KMS-11 (cell line): ENCODE data around the gene ARID4B.

Experiments used
- H2AFZ ChIP-seq: fragments of 200-600 bp; sonication (generic); 2 replicates; pipeline ENCODE4 v1.6.1; 2016; ENCODE audit warnings: antibody characterized with exemption, mixed run types, low read depth
- H3K27ac ChIP-seq: fragments of 200-600 bp; sonication (generic); 2 replicates; pipeline ENCODE4 v1.6.1; 2016; ENCODE audit warnings: mild to moderate bottlenecking, mixed run types
- H3K27me3 ChIP-seq: fragments of 200-600 bp; sonication (generic); 2 replicates; pipeline ENCODE4 v1.6.1; 2017; ENCODE audit warnings: mild to moderate bottlenecking, low read depth, mixed run types, moderate library complexity; ENCODE audit not compliant: insufficient read depth
- H3K36me3 ChIP-seq: fragments of 200-600 bp; sonication (generic); 2 replicates; pipeline ENCODE4 v1.6.1; 2017; ENCODE audit warnings: mild to moderate bottlenecking, mixed run types; ENCODE audit not compliant: insufficient read depth
- H3K4me1 ChIP-seq: fragments of 200-600 bp; sonication (generic); 2 replicates; pipeline ENCODE4 v1.6.1; 2016; ENCODE audit warnings: mild to moderate bottlenecking, low read depth, mixed run types; ENCODE audit not compliant: poor library complexity, severe bottlenecking
- H3K4me2 ChIP-seq: fragments of 200-600 bp; sonication (generic); 2 replicates; pipeline ENCODE4 v1.7.0; 2016; ENCODE audit warnings: mild to moderate bottlenecking, mixed run types
- H3K4me3 ChIP-seq: fragments of 200-600 bp; sonication (generic); IDR thresholded peaks from 2 replicates; pipeline ENCODE4 v1.6.1; 2017; ENCODE audit warnings: low read depth, low read length, mixed read lengths; ENCODE audit not compliant: insufficient read depth
- H3K79me2 ChIP-seq: fragments of 200-600 bp; sonication (generic); 2 replicates; pipeline ENCODE4 v1.6.1; 2016; ENCODE audit warnings: low read depth, mixed run types; ENCODE audit not compliant: insufficient read depth
- H3K9ac ChIP-seq: fragments of 200-600 bp; sonication (generic); 2 replicates; pipeline ENCODE4 v1.6.1; 2016; ENCODE audit warnings: mild to moderate bottlenecking, mixed run types
- H4K20me1 ChIP-seq: fragments of 200-600 bp; sonication (generic); 2 replicates; pipeline ENCODE4 v1.6.1; 2016; ENCODE audit warnings: mild to moderate bottlenecking, mixed run types; ENCODE audit not compliant: insufficient read depth
- CTCF ChIP-seq: fragments of 200-600 bp; sonication (generic); conservative IDR thresholded peaks from 2 replicates; pipeline ENCODE4 v1.6.1; 2017; ENCODE audit warnings: low read depth, mild to moderate bottlenecking, antibody characterized with exemption, low read length, moderate library complexity, mixed read lengths

Gene ARID4B

GRCh38 chr1:235169986-235170385 lies 158.0 kb downstream of the ARID4B start:
- H3K9ac ChIP-seq = no peak overlapping the region
- no peak for TF ChIP-seq CTCF
- H4K20me1 ChIP-seq = no peaks in the 10 kb centered on the region
- no peak overlapping the region for H3K4me2 ChIP-seq
- no peak overlapping the region for H2AFZ ChIP-seq
- no peak overlapping the region for H3K27ac ChIP-seq
- no peaks in the 10 kb centered on the region for H3K4me1 ChIP-seq
- no peaks in the 10 kb centered on the region for H3K79me2 ChIP-seq
- no peaks in the 10 kb centered on the region for H3K27me3 ChIP-seq
- H3K36me3 ChIP-seq = peaks cover 7% of the 10 kb centered on the region; the same call in 1 of the 2 replicates
- H3K4me3 ChIP-seq = no peak overlapping the region

DNA sequence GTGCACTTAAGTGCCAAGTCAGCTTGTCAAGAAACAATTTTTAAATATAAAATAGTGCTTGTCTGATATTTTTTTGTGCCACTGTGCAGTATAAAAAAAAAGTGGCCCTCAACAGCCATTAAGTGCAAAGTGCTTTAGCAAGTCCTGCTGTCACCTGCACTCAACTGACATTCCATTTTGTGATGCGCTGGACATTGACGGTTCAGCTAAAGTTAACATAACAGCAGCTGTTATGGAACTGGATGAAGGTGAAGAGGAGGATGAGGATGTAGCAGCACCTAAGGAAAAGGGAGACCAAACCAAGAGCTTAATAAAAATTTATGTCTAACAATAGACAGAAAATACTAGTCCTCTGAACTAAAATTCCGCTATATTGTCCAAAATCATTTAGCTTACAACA lies 159.6 kb downstream of the ARID4B start:
- Histone ChIP-seq H3K4me2 (no peak overlapping the region), H3K9ac (no peak overlapping the region), H3K27ac (no peak overlapping the region), H3K4me3 (no peak overlapping the region), H3K36me3 (no peaks in the 10 kb centered on the region), H3K27me3 (no peaks in the 10 kb centered on the region), H2AFZ (no peak overlapping the region), H3K4me1 (no peaks in the 10 kb centered on the region), H4K20me1 (no peaks in the 10 kb centered on the region), H3K79me2 (no peaks in the 10 kb centered on the region)
- no peak for TF ChIP-seq CTCF

DNA sequence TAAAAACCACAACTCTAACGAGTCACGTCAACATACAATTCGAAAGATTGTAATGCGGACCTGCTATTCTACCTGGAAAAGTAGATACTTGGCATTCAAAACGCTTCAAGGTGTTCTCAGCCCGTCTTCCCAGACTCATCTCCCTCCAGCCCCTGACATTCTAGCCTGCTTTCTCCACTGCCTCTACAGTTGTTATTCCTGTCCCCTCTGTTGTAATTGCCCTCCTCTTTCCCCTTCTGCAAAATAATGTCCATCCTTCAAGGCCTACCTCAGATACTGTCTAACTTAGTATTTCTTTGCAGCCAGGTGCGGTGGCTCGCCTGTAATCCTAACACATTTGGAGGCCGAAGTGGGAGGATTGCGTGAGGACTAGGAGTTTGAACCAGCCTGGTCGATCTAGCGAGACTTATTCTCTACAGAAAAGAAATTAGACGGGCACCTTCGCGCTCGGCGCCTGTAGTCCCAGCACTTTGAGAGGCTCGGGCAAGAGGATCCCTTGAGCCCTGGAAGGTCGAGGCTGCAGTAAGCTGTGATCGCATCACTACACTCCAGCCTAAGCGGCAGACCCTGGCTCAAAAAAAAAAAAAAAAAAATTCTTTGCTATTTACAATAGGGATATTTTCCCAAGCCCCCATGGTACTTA lies 166.2 kb downstream of the ARID4B start:
- Histone ChIP-seq H3K4me1 (peaks cover 23% of the 10 kb centered on the region), H3K4me2 (peak overlapping the region; percentile 86), H3K79me2 (peaks cover 22% of the 10 kb centered on the region), H3K27me3 (no peaks in the 10 kb centered on the region), H4K20me1 (no peaks in the 10 kb centered on the region; the same call in 1 of the 2 replicates), H3K9ac (peak overlapping the region; percentile 71; the same call in 1 of the 2 replicates), H3K36me3 (no peaks in the 10 kb centered on the region), H2AFZ (peak overlapping the region; percentile 91), H3K4me3 (no peak overlapping the region), H3K27ac (peak overlapping the region; percentile 66; the same call in 1 of the 2 replicates)
- TF ChIP-seq CTCF = no peak

DNA sequence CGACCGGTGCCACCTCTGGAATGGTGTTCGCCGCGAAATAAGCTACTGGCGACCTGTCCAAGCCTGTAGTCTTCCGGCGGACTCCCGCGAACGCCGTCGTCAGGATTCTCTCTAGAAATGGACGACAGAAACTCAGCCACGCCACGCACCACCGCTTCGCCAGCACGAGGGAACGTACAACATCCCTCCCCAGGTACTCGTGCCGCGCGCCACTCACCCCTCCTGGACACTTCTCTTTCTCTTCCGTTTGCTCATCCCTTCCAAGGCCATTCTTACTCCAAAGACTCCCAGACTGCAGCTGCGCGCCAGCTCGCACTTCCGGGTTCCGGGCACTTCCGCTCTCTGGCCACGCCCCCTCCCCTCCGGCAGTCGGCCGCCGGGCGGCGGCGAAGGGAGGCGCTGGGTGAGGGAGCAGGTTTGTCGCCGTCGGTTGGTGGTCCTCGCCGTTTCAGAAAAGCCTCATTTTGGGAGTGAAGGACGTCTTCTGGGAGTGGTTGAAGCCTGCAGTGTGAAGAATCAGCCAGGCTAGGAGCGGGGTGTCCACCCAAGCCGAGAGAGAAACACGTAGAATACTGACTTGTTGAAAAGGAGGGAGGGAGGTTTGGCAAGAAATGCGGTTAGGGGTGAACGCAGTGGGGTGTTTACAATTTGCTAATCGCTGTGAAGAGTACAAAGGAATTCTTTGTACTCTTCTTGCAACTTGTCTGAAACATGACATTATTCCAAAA lies 166.9 kb downstream of the ARID4B start, which contains the start of gene RBM34:
TSS of gene RBM34 (minus strand) at position 294 of the 728 bp plus-strand sequence. CDS start at position 270, 24 bp downstream.
- Histone ChIP-seq H2AFZ (peak within 1 kb of the TSS; percentile 91), H3K36me3 (no peaks in the 10 kb centered on the region; the same call in 1 of the 2 replicates), H4K20me1 (no peaks in the 10 kb centered on the region; the same call in 1 of the 2 replicates), H3K79me2 (peaks cover 22% of the 10 kb centered on the region), H3K4me3 (peak within 1 kb of the TSS; percentile 78), H3K9ac (peak within 1 kb of the TSS; percentile 71), H3K4me2 (peak within 1 kb of the TSS; percentile 86), H3K27ac (peak within 1 kb of the TSS; percentile 66), H3K4me1 (peaks cover 23% of the 10 kb centered on the region), H3K27me3 (no peaks in the 10 kb centered on the region)
- no peak for TF ChIP-seq CTCF
